Mesodermal cell (in vitro differentiated cells): ENCODE results near the gene UBASH3B.
A peak's percentile ranks its signal among the peaks of the same experiment; 100 is the strongest.

Source experiments
- H3K27ac ChIP-seq: 2 replicates; pipeline ENCODE4 v1.7.0; 2013; ENCODE audit warnings: mild to moderate bottlenecking, low read depth, low read length, moderate library complexity; ENCODE audit not compliant: severe bottlenecking
- H3K36me3 ChIP-seq: 2 replicates; pipeline ENCODE4 v1.7.1; 2013; ENCODE audit warnings: mild to moderate bottlenecking, low read length, moderate library complexity; ENCODE audit not compliant: control insufficient read depth, insufficient read depth
- H3K4me1 ChIP-seq: one replicate; pipeline ENCODE4 v1.7.1; 2013; ENCODE audit warnings: mild to moderate bottlenecking, low read length; ENCODE audit not compliant: insufficient read depth, control insufficient read depth, poor library complexity, severe bottlenecking
- H3K4me3 ChIP-seq: 2 replicates; pipeline ENCODE4 v1.7.0; 2013; ENCODE audit warnings: low read length, control low read depth, mild to moderate bottlenecking; ENCODE audit not compliant: insufficient read depth, poor library complexity, severe bottlenecking; ENCODE audit errors: extremely low read depth
- H3K9me3 ChIP-seq: 2 replicates; pipeline ENCODE4 v1.7.1; 2013; ENCODE audit warnings: mild to moderate bottlenecking, low read length, moderate library complexity; ENCODE audit not compliant: control insufficient read depth
- WGBS, 2 experiments: methylation state at CpG; one replicate each; pipeline ENCODE4 v1.1.5; 2013; ENCODE audit warnings: missing lambda C conversion rate in 2 of 2; ENCODE audit not compliant: insufficient coverage in 2 of 2; 5-methylcytosine and 5-hydroxymethylcytosine counted together

Gene UBASH3B

GRCh38 chr11:122755941-122756340 lies 100.4 kb downstream of the UBASH3B start:
- Histone ChIP-seq H3K9me3 (no peaks in the 10 kb centered on the region), H3K36me3 (peaks cover 4% of the 10 kb centered on the region), H3K4me3 (no peak overlapping the region), H3K27ac (peak overlapping the region; percentile 25), H3K4me1 (peaks cover 19% of the 10 kb centered on the region)
- 89 to 97% methylated on average over 3 to 5 of the region's 5 CpGs for WGBS, 2 experiments

DNA sequence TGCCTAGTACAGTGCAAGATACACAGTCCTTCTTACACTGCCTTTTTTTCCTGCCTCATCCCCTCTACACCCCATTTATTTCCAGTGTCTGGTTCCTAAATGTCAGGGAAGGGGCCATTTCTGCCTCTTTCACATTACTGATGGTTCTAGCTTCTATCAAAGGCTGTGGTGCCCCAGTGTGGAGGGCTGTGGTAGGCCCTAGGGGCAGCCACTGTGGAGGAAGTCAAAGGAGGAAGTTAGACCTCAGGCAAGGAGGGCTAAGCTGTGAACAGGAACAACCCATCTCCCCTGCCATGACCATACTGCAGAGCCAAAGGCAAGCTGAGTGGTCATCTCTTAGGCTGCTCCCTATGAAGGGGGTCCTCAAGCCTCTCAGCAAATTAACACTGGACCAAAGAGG lies 100.9 kb downstream of the UBASH3B start:
- Histone ChIP-seq H3K4me1 (peaks cover 19% of the 10 kb centered on the region), H3K4me3 (no peak overlapping the region), H3K36me3 (peaks cover 4% of the 10 kb centered on the region), H3K27ac (no peak overlapping the region), H3K9me3 (no peaks in the 10 kb centered on the region)

DNA sequence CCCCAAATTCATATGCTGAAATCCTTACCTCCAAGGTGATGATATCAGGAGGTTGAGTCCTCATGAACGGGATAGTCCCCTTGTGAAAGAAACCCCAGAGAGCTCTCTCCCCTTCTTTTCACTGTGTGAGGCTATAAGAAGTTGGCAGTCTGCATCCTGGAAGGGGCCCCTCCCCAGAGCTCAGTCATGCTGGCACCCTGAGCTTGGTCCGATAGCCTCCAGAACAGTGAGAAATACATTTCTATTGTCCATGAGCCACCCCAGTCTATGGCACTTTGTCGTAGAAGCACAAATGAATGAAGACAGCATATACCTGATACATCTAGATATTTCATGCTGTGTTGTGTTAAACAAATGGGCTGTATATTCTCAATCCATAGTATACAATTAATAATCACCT lies 101.7 kb downstream of the UBASH3B start:
- H3K9me3 ChIP-seq, result no peaks in the 10 kb centered on the region
- 100% methylated on average over 1 to 2 of the region's 3 CpGs for WGBS, 2 experiments
- H3K36me3 ChIP-seq, result peaks cover 4% of the 10 kb centered on the region
- peaks cover 19% of the 10 kb centered on the region for H3K4me1 ChIP-seq
- no peak overlapping the region for H3K4me3 ChIP-seq
- no peak overlapping the region for H3K27ac ChIP-seq

DNA sequence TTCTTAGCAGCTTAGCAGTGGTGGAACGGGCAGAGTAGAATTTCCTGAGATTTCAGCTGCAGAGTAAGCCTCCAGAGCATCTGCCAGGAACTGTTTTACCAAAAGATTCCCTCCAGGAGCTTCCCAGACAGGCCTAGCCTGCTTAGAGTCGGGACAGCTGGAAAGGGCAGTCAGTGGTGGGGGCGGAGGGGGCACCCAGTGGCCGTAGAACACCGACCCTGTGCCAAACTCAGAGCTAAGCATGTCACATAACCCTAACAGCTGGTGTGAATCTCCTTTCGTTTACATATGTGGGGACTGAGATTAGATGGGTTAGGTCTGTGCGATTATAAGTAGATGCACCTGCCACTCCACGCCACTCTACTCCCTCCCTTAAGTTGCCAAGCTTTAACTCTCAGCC lies 102.8 kb downstream of the UBASH3B start:
- peaks cover 19% of the 10 kb centered on the region for H3K4me1 ChIP-seq
- peaks cover 6% of the 10 kb centered on the region for H3K36me3 ChIP-seq
- H3K9me3 ChIP-seq, result no peaks in the 10 kb centered on the region
- WGBS, 2 experiments, result 92 to 100% methylated on average over 3 to 5 of the region's 8 CpGs
- H3K4me3 ChIP-seq, result no peak overlapping the region
- no peak overlapping the region for H3K27ac ChIP-seq

DNA sequence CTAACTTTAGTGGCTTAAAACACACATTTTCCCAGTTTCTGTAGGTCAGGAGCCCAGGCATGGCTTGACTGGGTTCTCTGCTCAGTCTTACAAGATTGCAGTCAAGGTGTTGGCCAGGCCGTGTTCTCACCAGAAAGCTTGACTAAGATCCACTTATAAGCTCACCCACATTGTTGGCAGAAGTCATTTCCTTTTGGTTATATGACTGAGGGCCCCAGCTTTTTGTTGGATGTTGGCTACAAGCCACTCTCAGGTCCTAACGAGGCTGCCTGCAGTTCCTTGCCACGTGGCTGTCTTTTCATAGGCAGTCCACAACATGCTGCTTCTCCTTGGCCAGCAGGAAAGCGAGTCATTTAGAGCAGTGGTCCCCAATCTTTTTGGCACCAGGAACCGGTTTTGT lies 103.5 kb downstream of the UBASH3B start:
- Histone ChIP-seq H3K27ac (no peak overlapping the region), H3K36me3 (peaks cover 6% of the 10 kb centered on the region), H3K4me1 (peaks cover 19% of the 10 kb centered on the region), H3K9me3 (no peaks in the 10 kb centered on the region), H3K4me3 (no peak overlapping the region)
- WGBS, 2 experiments, result 91 to 100% methylated on average over 3 to 5 of the region's 5 CpGs

DNA sequence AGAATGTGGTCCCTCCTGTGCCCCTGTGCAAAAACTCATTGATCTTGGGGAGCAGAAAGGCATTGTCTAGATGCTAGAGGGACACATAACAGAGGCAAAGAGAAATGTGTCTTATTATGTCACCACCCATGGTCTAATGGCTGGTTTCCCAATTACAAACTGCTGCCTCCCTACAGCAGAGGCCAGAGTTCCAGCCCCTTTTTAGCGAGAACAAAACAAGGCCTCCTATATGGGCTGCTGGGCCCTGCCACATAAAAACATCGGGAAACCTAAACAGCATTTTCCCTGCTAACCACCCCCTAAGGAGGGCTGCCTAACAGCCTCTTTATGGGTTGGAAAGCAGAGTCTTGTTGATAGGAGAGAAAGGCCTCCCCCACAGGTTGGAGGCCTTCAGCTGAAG lies 107.6 kb downstream of the UBASH3B start:
- H3K4me1 ChIP-seq, result no peaks in the 10 kb centered on the region
- peaks cover 3% of the 10 kb centered on the region for H3K36me3 ChIP-seq
- H3K9me3 ChIP-seq, result no peaks in the 10 kb centered on the region
- H3K4me3 ChIP-seq, result no peak overlapping the region
- 88% methylated on average over 1 of the region's 2 CpGs; no CpG with 5 or more reads in 1 of the 2 experiments for WGBS, 2 experiments
- H3K27ac ChIP-seq, result no peak overlapping the region

- Histone ChIP-seq H3K4me1 (no peaks in the 10 kb centered on the region), H3K9me3 (no peaks in the 10 kb centered on the region), H3K27ac (no peak overlapping the region), H3K36me3 (peaks cover 12% of the 10 kb centered on the region), H3K4me3 (no peak overlapping the region)
- 90 to 92% methylated on average over 2 to 4 of the region's 7 CpGs for WGBS, 2 experiments
Observed at GRCh38 chr11:122764371-122765090, 109.0 kb downstream of the UBASH3B start.

DNA sequence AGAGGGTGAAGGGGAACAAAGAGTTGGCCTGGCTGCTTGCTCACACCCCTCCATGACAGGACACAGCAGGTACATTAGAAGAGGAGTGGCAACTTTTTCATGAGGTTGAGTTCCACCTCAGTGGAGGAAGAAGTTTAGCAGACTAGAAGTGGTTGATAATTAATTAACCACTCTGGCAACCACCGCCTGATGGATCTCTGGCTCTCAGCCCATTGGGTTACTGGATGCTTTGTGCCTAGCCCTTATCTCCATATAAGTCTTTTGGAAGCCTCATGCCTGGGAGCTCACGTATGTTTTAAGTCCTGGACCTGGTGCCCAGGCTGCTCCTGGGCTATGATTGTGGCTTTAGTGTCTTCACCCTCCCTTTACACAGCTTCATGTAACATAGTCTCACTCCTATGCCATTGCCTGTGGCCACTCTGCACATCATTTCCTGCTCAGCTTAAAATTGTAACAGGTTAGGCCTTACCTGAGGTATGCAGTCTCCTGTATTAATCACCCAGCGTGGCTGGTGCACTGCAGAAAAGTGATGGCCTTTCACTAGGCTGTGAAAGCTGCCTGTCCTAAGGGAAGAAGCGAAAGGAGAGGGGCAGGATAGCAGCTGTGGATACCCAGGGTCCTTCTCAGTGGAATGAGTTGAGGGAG lies 110.1 kb downstream of the UBASH3B start:
- WGBS, 2 experiments, result 92 to 97% methylated on average over 3 to 4 of the region's 4 CpGs
- H3K27ac ChIP-seq, result no peak overlapping the region
- peaks cover 12% of the 10 kb centered on the region for H3K36me3 ChIP-seq
- no peaks in the 10 kb centered on the region for H3K9me3 ChIP-seq
- H3K4me1 ChIP-seq, result no peaks in the 10 kb centered on the region
- H3K4me3 ChIP-seq, result no peak overlapping the region

DNA sequence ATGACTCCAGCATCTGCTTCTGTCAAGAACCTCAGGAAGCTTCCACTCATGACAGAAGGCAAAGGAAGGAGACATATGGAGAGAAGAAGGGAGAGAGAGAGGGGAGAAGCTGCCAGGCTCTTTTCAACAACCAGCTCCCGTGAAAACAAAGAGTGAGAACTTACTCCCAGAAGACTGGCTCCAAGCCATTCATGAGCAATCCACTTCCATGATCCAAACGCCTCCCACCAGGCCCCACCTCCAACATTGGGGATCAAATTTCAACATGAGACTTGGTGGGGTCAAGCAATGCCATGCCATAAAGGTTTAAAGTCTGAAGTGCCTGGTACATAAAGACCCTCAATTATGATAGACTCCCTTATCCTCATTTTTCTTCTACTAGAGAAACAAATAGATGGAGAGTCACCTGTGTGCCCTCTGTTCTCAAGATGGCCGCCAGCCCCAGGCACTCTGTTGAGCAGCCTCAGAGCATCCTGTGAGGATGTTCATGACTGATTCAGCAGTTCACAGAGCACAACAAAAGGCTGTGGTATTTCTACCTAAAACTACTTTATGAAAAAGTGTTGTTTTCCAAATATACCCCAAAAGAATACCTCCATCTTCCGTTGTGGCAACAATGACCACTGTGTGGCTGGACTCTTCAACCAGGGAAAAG lies 113.7 kb downstream of the UBASH3B start:
- H3K36me3 ChIP-seq, result peaks cover 9% of the 10 kb centered on the region
- 100% methylated on average over 2 of the region's 4 CpGs for WGBS, 2 experiments
- H3K9me3 ChIP-seq, result no peaks in the 10 kb centered on the region
- H3K4me1 ChIP-seq, result peaks cover 6% of the 10 kb centered on the region
- H3K4me3 ChIP-seq, result no peak overlapping the region
- H3K27ac ChIP-seq, result no peak overlapping the region

- 96 to 98% methylated on average over 6 of the region's 7 CpGs for whole genome bisulfite sequencing, 2 experiments
- Histone ChIP-seq H3K36me3 (peaks cover 17% of the 10 kb centered on the region), H3K27ac (no peak overlapping the region), H3K9me3 (no peaks in the 10 kb centered on the region), H3K4me3 (no peak overlapping the region), H3K4me1 (peaks cover 11% of the 10 kb centered on the region)
Observed at GRCh38 chr11:122772945-122773344, 117.4 kb downstream of the UBASH3B start.

DNA sequence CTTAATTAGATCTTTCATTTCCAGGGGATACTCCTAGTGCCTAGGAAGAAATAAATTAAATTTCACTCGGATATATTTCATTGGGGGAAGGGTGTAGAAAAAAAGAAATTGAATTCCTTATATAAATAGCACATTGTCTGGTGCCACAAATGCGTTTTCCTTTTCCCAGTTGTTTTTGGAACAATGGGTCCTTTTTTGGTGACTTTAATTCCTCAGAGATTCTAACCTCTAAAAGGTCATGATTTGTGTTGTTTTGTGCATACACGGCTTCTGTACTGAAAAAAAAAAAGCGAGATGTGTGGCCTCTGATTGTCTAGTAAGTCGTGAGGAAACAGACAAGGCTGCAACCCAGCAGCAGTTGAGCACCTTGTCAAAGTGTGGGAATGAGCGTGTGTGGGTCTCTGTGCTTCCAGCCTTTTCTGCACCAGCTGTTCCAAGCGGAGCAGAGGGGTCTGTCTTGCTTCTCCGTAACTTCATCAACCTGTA lies 118.3 kb downstream of the UBASH3B start:
- WGBS, 2 experiments, result 89 to 91% methylated on average over 6 of the region's 8 CpGs
- Histone ChIP-seq H3K4me3 (no peak overlapping the region), H3K27ac (no peak overlapping the region), H3K4me1 (peaks cover 15% of the 10 kb centered on the region), H3K36me3 (peaks cover 22% of the 10 kb centered on the region), H3K9me3 (no peaks in the 10 kb centered on the region)
